ENCODE results near the gene CD80. TPM values are rescaled to one million over a fixed set of nuclear protein-coding genes. Genes with fewer than 3 reads are reported as not detected.
A peak's percentile ranks its signal among the peaks of the same experiment; 100 is the strongest.
"Not testable (repeated sequence)": the region's sequence is repeated elsewhere in the genome, so short reads cannot be mapped to it uniquely, and the experiment has no call there.

The CD80 gene
- polyA plus RNA-seq, 4 donors: 0.17 to 0.25 (median 0.23) TPM

DNA sequence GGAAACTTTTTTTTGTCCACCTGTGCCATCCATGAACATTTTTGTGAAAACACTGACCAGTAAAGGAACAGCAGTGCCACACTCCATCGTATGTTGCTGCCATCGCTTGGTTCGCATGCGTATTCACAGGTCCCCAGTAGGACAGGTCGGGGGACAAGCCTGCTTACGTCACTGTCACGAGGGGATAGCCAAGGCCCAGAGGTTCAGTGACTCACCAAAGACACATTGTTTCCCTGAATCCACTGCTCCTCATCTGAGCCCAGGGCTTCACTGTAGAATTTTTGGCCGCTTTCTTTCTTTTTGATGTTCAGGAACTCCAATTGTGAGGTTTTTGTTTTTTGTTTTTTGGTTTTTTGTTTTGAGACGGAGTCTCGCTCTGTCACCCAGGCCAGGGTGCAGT lies 25.8 kb upstream of the CD80 start:
- no peak for DNase-seq (ENCODE audit: low read depth in 4 of 4, low spot score in 2 of 4)

DNA sequence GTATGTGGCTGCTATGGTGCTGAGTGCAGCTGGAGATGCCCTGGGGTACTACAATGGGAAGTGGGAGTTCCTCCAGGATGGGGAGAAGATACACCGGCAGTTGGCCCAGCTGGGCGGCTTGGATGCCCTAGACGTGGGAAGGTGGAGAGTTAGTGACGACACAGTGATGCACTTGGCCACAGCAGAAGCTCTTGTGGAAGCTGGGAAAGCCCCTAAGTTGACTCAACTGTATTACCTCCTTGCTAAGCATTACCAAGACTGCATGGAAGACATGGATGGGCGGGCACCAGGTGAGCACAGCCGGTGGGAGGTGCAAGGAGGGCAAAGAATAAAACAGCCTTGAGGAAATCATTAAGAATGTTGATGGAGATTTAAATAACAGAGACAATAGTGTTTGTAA lies 22.8 kb upstream of the CD80 start:
- DNase-seq (ENCODE audit: low read depth in 4 of 4, low spot score in 2 of 4): no peak

DNA sequence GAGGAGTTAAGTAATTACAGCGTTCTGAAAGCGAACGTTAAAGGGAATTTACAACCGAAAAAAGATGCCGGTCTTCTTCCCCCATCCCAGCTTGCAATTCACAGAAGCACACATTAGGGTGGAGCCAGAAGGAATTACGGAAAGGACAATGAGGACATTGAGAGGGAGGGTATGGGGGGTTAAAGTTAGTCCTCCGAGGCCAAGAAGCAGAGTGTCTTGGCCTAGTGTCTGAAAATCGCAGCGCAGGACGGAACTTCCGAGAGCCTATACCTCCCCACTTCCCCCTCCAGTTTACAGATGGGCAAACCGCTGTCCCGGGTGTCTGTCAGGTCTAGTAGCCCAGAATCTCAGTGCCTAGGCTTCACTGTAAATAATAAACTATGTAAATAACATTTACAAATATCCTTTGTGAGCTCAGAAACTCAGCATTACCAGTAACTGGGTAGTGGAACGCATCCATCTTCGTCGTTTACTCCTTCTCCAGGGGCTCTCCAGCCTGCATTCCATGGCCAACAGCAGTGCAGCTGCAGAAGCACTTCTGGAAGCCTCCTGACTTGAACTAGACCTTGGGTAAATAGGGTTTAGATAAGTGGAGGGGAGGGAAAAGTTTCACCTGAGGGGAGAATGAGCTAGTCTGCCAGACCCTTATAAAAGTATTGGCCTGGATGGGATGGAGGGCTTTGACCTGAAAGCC lies 20.8 kb upstream of the CD80 start:
- peak in 1 of 4 donors; percentile 84 for DNase-seq (ENCODE audit: low read depth in 4 of 4, low spot score in 2 of 4)

DNA sequence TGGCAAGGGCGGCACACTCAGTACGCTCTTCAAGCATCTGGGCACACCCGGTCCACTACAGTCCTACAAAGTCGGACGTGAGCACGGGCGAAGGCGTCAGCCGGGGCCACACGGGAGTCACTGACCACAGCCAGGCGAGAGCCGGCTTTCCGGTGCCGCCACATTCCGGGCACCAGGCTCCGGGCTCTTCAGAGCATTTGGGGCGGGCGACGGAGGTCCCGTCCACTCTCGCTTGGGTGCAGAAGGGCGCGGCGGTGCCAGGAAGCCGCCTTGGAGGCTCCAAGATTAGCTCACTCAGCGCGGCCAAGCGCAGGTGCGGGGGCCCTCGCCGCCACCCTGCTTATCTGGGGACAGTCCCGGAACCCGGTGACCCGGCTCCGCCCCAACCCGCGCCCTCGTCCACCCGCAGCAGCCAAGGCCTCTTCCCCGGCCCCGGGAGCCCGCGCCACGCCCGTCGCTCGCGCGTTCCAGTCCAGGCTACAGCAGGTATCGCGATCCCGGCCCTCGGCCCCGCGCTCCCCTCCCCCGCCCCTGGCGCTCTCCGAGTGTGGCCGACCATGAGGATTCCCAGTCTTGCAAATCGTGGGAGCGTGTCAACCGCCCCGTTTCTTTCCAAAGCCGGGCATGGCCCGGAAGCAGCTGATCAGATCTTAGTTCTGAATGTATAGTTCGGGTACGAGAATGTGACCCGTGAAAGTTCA lies 20.1 kb upstream of the CD80 start, which contains the start of gene ADPRH:
Gene ADPRH, plus strand, starts transcription at position 127 of the 701 bp plus-strand sequence. CDS start 2,678 bp downstream, outside the sequence.
- DNase-seq (ENCODE audit: low read depth in 4 of 4, low spot score in 2 of 4): peak; percentile 29 to 75 (median 74)

DNA sequence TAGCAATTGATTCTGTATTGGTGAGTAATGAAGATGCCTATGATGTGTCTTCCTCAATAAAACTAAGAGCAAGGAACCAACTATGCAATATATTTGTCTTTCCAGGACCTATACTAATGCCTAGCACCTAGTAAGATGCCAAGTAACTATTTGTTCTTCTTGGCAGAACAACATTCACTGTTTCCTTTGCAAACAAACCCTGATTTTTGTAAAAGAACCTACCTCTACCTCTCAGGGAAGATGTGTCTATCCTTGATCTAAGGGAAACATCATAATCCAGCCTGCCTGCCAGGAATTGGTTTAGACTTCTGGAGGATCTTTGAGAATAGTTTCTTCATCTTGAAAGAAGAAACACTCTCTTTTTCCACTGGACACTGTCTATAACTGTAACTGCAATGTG lies 16.1 kb upstream of the CD80 start:
- DNase-seq (ENCODE audit: low read depth in 4 of 4, low spot score in 2 of 4): no peak

DNA sequence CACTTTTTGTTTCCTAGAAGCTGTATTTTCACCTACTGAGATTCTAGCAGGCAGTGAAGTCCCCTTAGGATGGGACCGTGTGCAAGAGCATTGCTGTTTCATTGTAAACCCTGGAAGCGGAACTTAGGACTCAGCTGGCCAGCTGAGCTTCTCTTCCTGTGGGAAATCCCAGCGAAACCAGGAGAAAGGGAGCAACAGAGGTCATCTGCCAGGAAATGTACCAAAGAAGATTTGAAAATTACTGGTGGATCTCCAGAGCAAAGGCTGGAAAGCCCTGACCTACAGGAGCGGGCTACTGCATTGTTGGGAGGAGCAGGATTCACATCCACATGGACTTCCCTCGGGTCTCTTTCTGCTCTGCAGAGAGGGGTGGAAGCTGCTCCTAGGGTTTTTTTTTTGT lies 12.3 kb upstream of the CD80 start:
- no peak for DNase-seq (ENCODE audit: low read depth in 4 of 4, low spot score in 2 of 4)

DNA sequence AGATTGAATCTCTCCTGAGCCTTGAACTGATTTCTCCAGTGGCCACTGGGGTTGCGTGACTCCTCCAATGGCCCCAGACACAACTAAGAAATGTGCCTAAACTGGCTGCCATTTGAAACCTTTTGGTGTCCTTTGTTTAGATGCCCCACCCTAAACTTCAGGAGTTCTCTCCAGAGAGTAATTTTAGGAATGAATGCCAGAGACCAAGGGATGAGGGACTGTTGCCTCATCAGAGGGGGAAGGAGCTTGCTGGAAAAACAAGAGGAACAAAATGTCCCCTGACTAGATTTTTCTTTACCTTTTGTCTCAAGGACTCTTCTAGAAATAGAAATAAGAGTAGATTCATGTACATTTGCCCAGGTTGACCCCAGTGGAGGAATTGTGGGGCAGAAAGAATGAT lies 11.8 kb upstream of the CD80 start:
- DNase-seq (ENCODE audit: low read depth in 4 of 4, low spot score in 2 of 4): no peak

DNA sequence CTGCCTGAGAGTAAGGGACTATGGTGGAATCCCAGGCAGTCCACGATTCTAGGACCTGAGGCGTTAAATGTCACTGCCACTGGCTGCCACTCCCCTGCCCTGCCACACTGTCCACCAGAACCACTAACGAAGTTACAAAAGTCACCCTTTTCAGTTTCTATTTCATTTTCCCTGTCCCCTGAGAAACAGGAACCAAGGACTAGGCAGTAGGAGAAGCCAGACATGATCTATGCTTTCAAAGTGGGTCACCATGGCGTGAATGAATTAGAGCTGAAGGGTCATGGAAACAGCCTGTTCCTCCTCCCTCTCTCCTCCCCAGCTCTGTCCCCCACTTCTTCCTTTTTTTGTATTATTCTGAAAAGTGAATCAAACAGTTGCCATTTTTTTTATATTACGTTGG lies 10.8 kb upstream of the CD80 start:
- no peak for DNase-seq (ENCODE audit: low read depth in 4 of 4, low spot score in 2 of 4)

DNA sequence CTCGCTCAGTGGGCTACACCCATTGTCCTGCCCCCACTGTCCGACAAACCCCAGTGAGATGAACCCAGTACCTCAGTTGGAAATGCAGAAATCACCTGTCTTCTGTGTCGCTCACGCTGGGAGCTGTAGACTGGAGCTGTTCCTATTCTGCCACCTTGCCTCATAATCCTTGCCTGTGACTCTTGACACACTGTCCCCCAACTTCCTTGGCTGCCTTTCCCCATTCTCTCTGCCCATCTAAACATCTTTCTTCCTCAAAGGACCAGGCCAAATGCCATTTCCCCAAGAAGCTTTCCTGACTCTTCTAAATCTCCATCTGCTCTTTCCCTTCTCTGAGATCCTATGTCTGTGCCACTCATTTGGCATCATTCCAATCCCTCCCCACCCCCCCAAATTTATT lies 9.7 kb upstream of the CD80 start:
- no peak for DNase-seq (ENCODE audit: low read depth in 4 of 4, low spot score in 2 of 4)

DNA sequence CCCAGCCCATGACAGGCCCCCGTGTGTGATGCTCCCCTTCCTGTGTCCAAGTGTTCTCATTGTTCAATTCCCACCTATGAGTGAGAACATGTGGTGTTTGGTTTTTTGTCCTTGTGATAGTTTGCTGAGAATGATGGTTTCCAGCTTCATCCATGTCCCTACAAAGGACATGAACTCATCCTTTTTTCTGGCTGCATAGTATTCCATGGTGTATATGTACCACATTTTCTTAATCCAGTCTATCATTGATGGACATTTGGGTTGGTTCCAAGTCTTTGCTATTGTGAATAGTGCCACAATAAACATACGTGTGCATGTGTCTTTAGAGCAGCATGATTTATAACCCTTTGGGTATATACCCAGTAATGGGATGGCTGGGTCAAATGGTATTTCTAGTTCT lies 3.9 kb upstream of the CD80 start:
- not testable (repeated sequence) for DNase-seq (ENCODE audit: low read depth in 4 of 4, low spot score in 2 of 4)

DNA sequence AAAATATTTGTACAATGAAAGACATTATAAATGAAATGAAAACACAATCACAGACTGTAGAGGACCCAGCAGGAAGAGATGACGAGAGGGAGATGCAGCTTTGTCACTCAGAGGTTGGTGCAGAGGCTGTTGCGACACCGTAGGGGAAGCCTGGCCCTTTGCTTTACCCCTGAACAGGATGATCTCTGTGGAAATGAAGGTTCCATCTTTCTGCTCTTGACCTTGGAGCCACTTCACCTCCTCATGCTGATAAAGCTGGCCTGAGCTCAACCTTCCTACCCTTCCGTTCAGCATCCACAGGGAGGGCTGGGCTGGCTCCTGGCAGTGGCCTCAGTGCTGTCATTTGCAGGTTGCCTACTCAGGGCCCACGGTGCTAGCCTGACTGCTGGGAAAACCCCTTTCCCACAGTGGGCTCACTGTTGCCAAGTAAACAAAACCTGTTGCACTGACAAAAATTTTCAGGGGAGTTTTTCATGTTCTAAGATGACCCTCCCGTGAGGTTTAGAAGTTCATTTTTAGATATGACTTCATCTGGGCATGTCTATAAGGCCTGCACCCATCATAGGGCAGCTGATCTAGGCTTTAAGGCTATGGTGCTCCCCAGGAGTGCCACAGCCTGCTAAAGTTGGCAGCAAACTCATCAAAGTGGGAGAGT lies 3.0 kb upstream of the CD80 start:
- no peak for DNase-seq (ENCODE audit: low read depth in 4 of 4, low spot score in 2 of 4)

DNA sequence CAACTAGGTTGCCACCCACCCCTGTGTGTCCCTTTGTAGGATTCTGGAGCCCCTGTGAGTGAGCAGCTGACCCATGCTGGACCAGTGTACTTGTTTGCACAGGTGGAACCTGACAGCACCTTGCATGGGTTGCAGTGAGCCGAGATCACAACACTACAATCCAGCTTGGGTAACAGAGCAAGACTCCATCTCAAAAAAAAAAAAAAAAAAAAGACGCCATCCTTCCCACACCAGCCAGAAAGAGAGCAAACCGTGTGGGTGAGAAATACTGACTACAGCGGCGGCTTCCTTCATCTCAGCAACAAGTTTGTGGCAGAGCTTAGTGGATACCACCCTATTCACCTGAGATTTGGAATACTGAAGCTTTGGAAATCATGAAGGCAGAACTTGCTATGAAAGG lies 746 bp upstream of the CD80 start:
- DNase-seq (ENCODE audit: low read depth in 4 of 4, low spot score in 2 of 4): no peak

DNA sequence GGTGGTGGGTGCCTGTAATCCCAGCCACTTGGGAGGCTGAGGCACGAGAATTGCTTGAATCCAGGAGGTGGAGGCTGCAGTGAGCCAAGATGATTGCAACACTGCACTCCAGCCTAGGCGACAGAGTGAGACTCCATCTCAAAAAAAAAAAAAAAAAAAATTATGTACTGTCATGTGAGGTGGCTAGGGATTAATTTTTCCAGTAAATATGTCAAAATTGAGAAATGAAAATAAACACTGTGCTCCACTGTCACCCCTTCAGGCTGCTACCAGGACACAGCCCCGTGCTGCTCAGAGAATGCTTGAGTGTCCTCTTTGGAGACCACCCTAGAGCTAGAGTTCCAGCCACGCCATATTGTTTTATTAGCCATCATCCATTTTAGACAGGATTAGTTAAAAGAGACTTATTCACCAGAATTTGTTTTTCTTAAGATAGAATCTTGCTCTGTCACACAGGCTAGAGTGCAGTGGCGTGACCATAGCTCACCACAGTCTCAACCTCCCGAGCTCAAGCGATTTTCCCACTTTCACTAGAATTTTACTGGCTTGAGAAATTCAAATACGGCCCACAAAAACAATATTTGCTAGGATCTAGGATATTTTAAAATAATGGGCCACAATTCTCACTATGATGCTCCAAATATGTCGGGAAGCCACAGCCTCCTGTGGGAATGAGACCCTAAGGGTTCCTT lies 642 bp downstream of the CD80 start:
- no peak for DNase-seq (ENCODE audit: low read depth in 4 of 4, low spot score in 2 of 4)

DNA sequence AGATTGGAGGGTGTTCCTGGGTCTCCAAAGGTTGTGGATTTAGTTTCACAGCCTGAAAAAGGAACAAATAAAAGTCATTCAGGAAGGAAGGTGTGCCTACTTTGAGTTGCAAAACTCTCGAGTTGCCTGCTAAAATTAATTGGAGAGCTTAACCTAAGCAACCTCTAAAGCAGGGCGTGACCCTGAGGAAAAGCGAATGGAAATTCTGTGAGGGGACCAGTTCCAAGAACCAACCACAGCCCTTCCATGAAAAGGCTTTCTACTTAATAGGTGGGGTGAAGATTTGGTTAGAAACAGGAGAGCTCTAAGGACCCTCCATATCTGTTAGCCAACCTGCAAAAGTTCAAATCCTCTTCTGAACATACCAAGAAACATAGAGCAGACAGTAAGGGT lies 1.5 kb downstream of the CD80 start:
- no peak for DNase-seq (ENCODE audit: low read depth in 4 of 4, low spot score in 2 of 4)

DNA sequence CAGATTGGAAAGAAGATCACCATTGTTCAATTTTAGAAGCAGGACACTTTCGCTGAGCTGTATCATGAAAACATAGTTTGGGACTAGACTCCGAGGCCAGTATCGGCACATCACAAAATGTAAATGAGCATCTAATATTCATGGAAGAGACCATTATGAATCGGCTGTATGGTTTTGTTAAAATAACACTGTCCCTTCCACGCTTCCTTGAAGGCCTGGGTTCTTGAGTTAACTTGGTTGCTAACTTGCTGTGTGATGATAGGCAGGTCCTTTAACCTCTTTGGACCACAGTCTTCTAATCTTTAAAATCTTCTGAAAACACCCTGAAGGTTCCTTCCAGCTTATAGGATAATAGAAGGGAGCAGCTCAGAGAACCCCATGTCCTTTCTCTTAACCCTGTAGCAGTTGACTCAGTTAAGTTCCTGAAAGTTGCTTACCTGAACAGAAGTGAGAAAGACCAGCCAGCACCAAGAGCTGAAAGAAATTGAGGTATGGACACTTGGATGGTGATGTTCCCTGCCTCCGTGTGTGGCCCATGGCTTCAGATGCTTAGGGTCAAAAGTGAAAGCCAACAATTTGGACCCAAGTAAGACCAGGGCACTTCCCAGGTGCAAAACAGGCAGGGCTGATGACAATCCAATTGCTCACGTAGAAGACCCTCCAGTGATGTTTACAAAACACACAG lies 2.1 kb downstream of the CD80 start:
- no peak for DNase-seq (ENCODE audit: low read depth in 4 of 4, low spot score in 2 of 4)

DNA sequence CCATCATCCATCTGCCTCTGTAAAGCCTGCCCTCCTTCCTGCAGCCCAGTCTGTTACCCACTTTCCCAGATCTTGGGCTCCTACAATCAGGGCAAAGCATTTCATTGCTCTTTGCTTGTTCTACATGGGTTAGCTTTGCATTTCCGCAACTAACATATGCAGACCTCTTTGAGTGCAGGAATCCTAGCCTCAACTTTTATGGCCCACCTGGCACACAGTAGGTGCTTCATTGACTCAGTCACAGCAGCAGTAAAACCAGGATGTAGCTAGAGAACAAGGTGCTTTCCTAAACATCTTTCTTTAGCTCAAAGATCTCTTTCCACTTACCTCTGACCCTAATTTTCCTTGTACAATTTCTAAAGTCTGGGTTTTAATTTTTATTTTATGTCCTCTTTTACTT lies 3.5 kb downstream of the CD80 start:
- DNase-seq (ENCODE audit: low read depth in 4 of 4, low spot score in 2 of 4): no peak

DNA sequence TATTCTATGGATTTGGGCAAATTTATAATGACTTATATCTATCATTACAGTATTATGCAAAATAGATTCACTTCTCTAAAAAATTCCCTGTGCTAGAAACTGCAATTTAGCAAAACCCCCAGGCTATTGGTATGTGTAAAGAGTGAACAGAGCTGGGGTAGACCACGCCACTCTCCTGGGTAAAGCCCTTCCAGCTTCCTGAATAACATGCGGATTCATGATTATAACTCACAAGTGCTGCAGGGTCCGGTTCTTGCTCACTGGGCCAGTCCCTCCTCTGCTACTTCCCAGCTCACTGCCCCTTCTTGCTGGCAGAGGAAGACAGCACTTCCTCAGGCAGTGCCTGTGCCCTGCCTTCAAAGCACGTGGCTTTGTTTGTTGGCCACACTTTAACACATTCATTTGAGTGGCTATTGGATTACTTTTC lies 4.1 kb downstream of the CD80 start:
- DNase-seq (ENCODE audit: low read depth in 4 of 4, low spot score in 2 of 4): no peak

DNA sequence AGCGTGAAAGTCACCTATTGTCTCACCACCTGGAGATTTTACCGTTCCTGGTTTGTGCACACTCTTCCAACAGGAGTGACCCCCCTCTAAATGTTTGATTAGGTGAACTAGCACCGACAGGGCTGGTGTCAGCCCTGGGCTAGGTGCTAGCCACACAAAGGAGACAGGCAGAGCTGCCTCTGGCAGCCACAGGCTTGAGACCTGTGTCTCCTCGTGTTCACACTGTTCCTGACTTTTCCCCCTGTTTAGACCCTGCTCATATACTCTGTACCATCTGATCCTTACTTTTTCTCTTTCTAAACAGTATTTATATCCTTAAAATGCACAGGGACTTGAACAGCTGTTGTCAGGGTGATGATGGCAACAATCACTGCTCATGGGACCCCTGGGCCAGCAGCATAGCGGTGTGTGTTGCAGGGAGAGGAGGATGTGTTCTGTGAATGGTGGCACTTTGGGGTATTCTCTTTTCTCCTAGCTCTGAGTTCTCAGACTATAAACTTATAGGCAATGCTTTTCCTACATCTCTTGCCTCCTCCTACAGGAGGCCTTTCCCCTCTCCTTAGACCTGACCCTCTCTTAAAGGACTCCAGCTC lies 5.5 kb downstream of the CD80 start:
- no peak for DNase-seq (ENCODE audit: low read depth in 4 of 4, low spot score in 2 of 4)

DNA sequence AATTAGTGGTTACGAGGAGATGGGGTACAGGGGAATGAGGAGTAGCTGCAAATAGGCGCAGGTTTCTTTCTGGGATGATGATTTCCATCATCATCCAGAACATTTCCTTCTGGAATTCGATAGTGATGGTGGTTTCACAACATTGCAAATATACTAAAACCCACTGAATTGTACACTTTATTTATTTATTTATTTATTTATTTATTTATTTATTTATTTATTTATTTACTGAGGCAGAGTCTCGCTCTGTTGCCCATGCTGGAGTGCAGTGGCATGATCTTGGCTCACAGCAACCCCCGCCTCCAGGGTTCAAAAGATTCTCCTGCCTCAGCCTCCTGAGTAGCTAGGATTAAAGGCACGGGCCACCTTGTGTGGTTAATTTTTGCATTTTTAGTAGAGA lies 6.5 kb downstream of the CD80 start:
- DNase-seq (ENCODE audit: low read depth in 4 of 4, low spot score in 2 of 4): not testable (repeated sequence)

DNA sequence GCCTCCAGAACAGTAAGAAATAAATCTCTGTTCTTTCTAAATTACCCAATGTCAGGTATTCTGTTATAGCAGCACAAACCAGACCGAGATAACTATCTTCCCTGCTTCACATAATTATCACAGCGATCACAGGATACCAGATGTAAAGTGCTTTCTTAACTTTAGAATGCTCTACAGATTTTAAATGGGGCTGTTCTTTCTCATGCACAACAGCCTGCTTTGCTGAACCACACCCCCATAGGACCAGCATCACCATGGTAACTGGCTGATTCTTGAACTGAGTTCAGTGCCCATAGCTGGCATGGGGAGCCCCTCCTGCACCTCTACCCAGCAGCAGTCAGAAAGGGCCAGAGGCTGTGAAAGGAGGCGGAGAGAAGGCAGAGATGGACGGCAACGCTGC lies 7.8 kb downstream of the CD80 start:
- DNase-seq (ENCODE audit: low read depth in 4 of 4, low spot score in 2 of 4): no peak

Measured in left renal cortex interstitium (tissue), 4 donors.